ENCODE measurements around the gene PCK1. TPM values are rescaled to one million over a fixed set of nuclear protein-coding genes. Genes with fewer than 3 reads are reported as not detected.

PCK1 gene
- total RNA-seq, 1 donor from 2014 or later: not detected

GRCh38 chr20:57614490-57615444, 53.9 kb downstream of the PCK1 start:
- intact Hi-C loops (cut with micrococcal nuclease): loop anchor here (5.0 to 10.0 kb wide), 3 partner anchors 1147 to 1390 kb away; partner anchors contain the start of genes CTSZ and RTF2
- ATAC-seq (ENCODE audit: low read depth) (no peak), DNase-seq (no peak)
- TF ChIP-seq CTCF (IDR thresholded peaks at IDR 0.05): no peak
- Mint-ChIP-seq H3K4me3 (no peak overlapping the region), H3K9me3 (no peaks in the 10 kb centered on the region), H3K27ac (no peak overlapping the region), H3K27me3 (no peaks in the 10 kb centered on the region), H3K36me3 (ENCODE audit: low read depth) (peaks cover 55% of the 10 kb centered on the region), H3K4me1 (peaks cover 41% of the 10 kb centered on the region)
- POLR2A ChIA-PET: interaction anchor here (1.3 to 1.9 kb wide), 2 partner anchors 13 to 15 kb away, joined by 3 to 6 read pairs; no protein-coding TSS in a partner anchor
- CTCF ChIA-PET: no interaction called here

- ChIA-PET CTCF (no interaction called here), POLR2A (interaction anchor here (1.9 kb wide), 1 partner anchor 13 kb away, joined by 6 read pairs; no protein-coding TSS in a partner anchor)
- no peak overlapping the region for H3K27ac Mint-ChIP-seq
- intact Hi-C loops (cut with micrococcal nuclease): loop anchor here (5.0 to 10.0 kb wide), 3 partner anchors 1148 to 1389 kb away; partner anchors contain the start of genes CTSZ and RTF2
- H3K27me3 Mint-ChIP-seq: no peaks in the 10 kb centered on the region
- H3K9me3 Mint-ChIP-seq: no peaks in the 10 kb centered on the region
- no peak overlapping the region for H3K4me3 Mint-ChIP-seq
- no peak for TF ChIP-seq CTCF (IDR thresholded peaks at IDR 0.05)
- DNase-seq (no peak), ATAC-seq (ENCODE audit: low read depth) (no peak)
- peaks cover 43% of the 10 kb centered on the region for H3K4me1 Mint-ChIP-seq
- peaks cover 51% of the 10 kb centered on the region for H3K36me3 Mint-ChIP-seq (ENCODE audit: low read depth)
These were observed 54.5 kb downstream of the PCK1 start for GRCh38 chr20:57615445-57615811.

GRCh38 chr20:57616143-57616951, 55.4 kb downstream of the PCK1 start:
- H3K4me1 Mint-ChIP-seq: peaks cover 47% of the 10 kb centered on the region
- ATAC-seq (ENCODE audit: low read depth) (no peak), DNase-seq (no peak)
- peak overlapping the region; percentile 18 for H3K27ac Mint-ChIP-seq
- ChIA-PET CTCF (interaction anchor here (1.6 kb wide), 1 partner anchor 15 kb away, joined by 5 read pairs; no protein-coding TSS in a partner anchor), POLR2A (interaction anchor here (1.9 kb wide), 1 partner anchor 12 kb away, joined by 6 read pairs; no protein-coding TSS in a partner anchor)
- peaks cover 43% of the 10 kb centered on the region for H3K36me3 Mint-ChIP-seq (ENCODE audit: low read depth)
- intact Hi-C loops (cut with micrococcal nuclease): loop anchor here (5.0 to 10.0 kb wide), 3 partner anchors 1149 to 1388 kb away; partner anchors contain the start of genes CTSZ and RTF2
- H3K27me3 Mint-ChIP-seq: no peaks in the 10 kb centered on the region
- H3K4me3 Mint-ChIP-seq: no peak overlapping the region
- H3K9me3 Mint-ChIP-seq: no peaks in the 10 kb centered on the region
- TF ChIP-seq CTCF (IDR thresholded peaks at IDR 0.05): no peak

GRCh38 chr20:57617079-57617795, 56.3 kb downstream of the PCK1 start:
- DNase-seq (no peak), ATAC-seq (ENCODE audit: low read depth) (no peak)
- ChIA-PET CTCF (interaction anchor here (1.6 to 4.2 kb wide), 2 partner anchors 16 to 20 kb away, joined by 5 to 23 read pairs; no protein-coding TSS in a partner anchor), POLR2A (interaction anchor here (0.7 to 4.9 kb wide), 6 partner anchors 11 to 672 kb away, joined by 3 to 188 read pairs (median 28); partner anchors contain the start of gene RBM38)
- no peak for TF ChIP-seq CTCF (IDR thresholded peaks at IDR 0.05)
- Mint-ChIP-seq H3K4me3 (no peak overlapping the region), H3K27me3 (no peaks in the 10 kb centered on the region), H3K27ac (peak overlapping the region; percentile 18), H3K36me3 (ENCODE audit: low read depth) (peaks cover 39% of the 10 kb centered on the region), H3K4me1 (peaks cover 56% of the 10 kb centered on the region), H3K9me3 (no peaks in the 10 kb centered on the region)
- intact Hi-C loops (cut with micrococcal nuclease): loop anchor here (5.0 to 10.0 kb wide), 3 partner anchors 1150 to 1388 kb away; partner anchors contain the start of genes CTSZ and RTF2

Other genes with a start within 250 kb of the PCK1 start
- not detected in 2 replicates for gene SPO11, start 231.3 kb upstream of the PCK1 start, total RNA-seq
- 35.7 and 36.6 TPM in 2 replicates for gene RAE1, start 209.9 kb upstream of the PCK1 start, total RNA-seq
- 69.6 and 70.7 TPM in 2 replicates for gene RBM38, start 169.7 kb upstream of the PCK1 start, total RNA-seq
- gene CTCFL, start 36.0 kb upstream of the PCK1 start, total RNA-seq: not detected in 2 replicates
- gene ZBP1, start 59.3 kb downstream of the PCK1 start, total RNA-seq: 16.5 and 17.8 TPM in 2 replicates
- 33.1 and 34.8 TPM in 2 replicates for gene PMEPA1, start 148.9 kb downstream of the PCK1 start, total RNA-seq

Measured in activated B cell treated with CpG ODN at 0.5 μM for 24 hours (primary cell).